ENCODE measurements around the gene TYK2. TPM values are rescaled to one million over a fixed set of nuclear protein-coding genes. Genes with fewer than 3 reads are reported as not detected.

Gene TYK2
- total and polyA plus RNA-seq, 9 of the 15 experiments (the other 6 are each of a cell fraction or from before 2014, with no cell fraction given) = 15.0 to 182 (median 85.9) TPM

DNA sequence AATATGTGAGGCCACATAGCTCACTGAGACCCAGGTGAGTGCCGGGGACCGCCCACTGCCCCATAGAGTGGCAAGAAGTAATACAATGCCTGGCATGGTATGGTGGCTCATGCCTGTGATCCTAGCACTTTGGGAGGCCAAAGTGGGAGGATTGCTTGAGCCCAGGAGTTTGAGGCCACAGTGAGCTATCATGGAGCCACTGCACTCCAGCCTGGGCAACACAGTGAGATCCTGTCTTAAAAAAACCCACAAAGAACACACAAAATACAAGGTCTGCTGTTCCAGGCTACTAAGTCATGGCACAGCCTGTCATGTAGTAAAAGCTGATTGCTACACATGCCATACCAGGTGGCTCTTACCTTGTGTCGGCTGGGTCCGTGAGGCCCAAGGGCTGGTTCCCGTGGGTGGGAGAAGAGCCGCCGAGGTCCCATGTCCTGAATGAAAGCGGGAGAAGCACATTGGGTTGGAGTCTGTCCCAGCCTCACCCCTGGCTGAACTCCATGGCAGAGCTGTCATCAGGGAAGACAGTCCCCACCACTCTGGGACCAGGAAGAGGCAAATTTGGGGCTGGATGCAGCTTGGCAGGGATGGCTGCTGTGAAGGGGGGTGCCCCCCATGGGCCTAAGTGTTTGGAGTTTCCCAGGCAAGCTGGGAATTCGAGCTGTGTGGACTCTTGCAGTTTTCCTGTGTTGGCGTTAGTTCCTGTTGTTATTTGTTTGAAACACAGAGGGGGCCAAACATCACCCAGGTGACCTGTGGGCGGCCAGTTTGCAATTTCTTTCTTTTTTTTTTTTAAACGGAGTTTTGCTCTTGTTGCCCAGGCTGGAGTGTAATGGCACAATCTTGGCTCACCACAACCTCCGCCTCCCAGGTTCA, 61.3 kb downstream of the TYK2 start:
- H4K20me1 ChIP-seq (replicated peaks; ENCODE audit: control insufficient read depth, insufficient read depth, low read length) = 0 out of 2 replicates have a peak, but pooled peaks cover 8% of the 10 kb centered on the region
- H3K4me2 ChIP-seq (ENCODE audit: insufficient read depth, low read length) = no peak overlapping the region
- peak overlapping the region in 1 of 2 experiments; percentile 61; a peak in 2 of 4 replicates for H3K9ac ChIP-seq (ENCODE audit: insufficient read depth in 1 of 2, low read depth in 2 of 2, low read length in 2 of 2)
- no peak for DNase-seq (ENCODE audit: extremely low read depth in 1 of 4, low spot score in 3 of 4)
- 92% methylated on average over 10 of the region's 13 CpGs for WGBS (ENCODE audit: insufficient coverage, low coverage, missing lambda C conversion rate)
- BruUV-seq (replicated peaks) = no TSS peak
- no peaks in the 10 kb centered on the region for H3K9me3 ChIP-seq (replicated peaks; ENCODE audit: control insufficient read depth, insufficient read depth, low read depth, low read length)
- no peak for ATAC-seq
- in situ Hi-C loops (cut with MboI) = no loop called here
- POLR2A ChIA-PET = interaction anchor here (0.6 to 3.3 kb wide), 6 partner anchors 8 to 387 kb away, joined by 3 to 19 read pairs (median 4); partner anchors contain the start of gene TYK2
- no peak overlapping the region for H3K27ac ChIP-seq (ENCODE audit: extremely low read depth, low read depth, low read length)
- H2AFZ ChIP-seq (ENCODE audit: low read depth, low read length) = no peak overlapping the region
- CTCF ChIA-PET (ENCODE audit: low intra/inter-chr PET ratio) = no interaction called here
- peaks cover 85% of the 10 kb centered on the region; the same call in 2 of the 3 replicates for H3K36me3 ChIP-seq (ENCODE audit: control insufficient read depth, insufficient read depth, low read length)
- peak; percentile 5; the same call in 1 of the 2 replicates for TF ChIP-seq RBFOX2 (IDR thresholded peaks at IDR 0.05; ENCODE audit: low read depth, low read length)
- no peak for TF ChIP-seq CSDE1 (IDR thresholded peaks at IDR 0.05)
- peak; percentile 90 for TF ChIP-seq ZNF121 (CRISPR knock-in tag; conservative IDR thresholded peaks at IDR 0.05)
- intact Hi-C loops (cut with micrococcal nuclease) = no loop called here
- no peak overlapping the region for H3K4me3 ChIP-seq
- no peak for FAIRE-seq
- H3K9me1 ChIP-seq (ENCODE audit: control insufficient read depth, insufficient read depth, low read length) = no peaks in the 10 kb centered on the region
- peaks cover 16 to 72% of the 10 kb centered on the region in 2 experiments for H3K4me1 ChIP-seq (replicated peaks in 1 of 2; ENCODE audit: control insufficient read depth in 2 of 2, insufficient read depth in 2 of 2, low read length in 2 of 2)
- H3K79me2 ChIP-seq (ENCODE audit: control insufficient read depth, insufficient read depth, low read length) = peaks cover 19% of the 10 kb centered on the region
- H3K27me3 ChIP-seq (ENCODE audit: control insufficient read depth in 2 of 2, insufficient read depth in 2 of 2, low read length in 2 of 2) = no peaks in the 10 kb centered on the region

All from K562 (cell line).